Chondrocyte (in vitro differentiated cells): ENCODE data around the gene AMFR. TPM values are rescaled to one million over a fixed set of nuclear protein-coding genes. Genes with fewer than 3 reads are reported as not detected.
A peak's percentile ranks its signal among the peaks of the same experiment; 100 is the strongest.

ENCODE experiments used
- DNase-seq: peaks from one replicate; pipeline ENCODE4 v3.0.0; 2021; ENCODE audit warnings: mixed read lengths, low spot score
- H3K27ac Mint-ChIP-seq: one replicate; pipeline ENCODE4 v1.8.0; 2021; ENCODE audit warnings: mild to moderate bottlenecking, moderate library complexity, mixed read lengths; ENCODE audit not compliant: unreplicated experiment
- H3K27me3 Mint-ChIP-seq: 2 replicates; pipeline ENCODE4 v1.8.0; 2021; ENCODE audit warnings: low read depth, mixed read lengths
- H3K36me3 Mint-ChIP-seq: 2 replicates; pipeline ENCODE4 v1.8.0; 2021; ENCODE audit warnings: low read depth, mixed read lengths
- H3K4me1 Mint-ChIP-seq: 2 replicates; pipeline ENCODE4 v1.8.0; 2021; ENCODE audit warnings: low read depth, mild to moderate bottlenecking, mixed read lengths
- H3K4me3 Mint-ChIP-seq: one replicate; pipeline ENCODE4 v1.8.0; 2021; ENCODE audit warnings: mild to moderate bottlenecking, moderate library complexity, mixed read lengths; ENCODE audit not compliant: unreplicated experiment
- H3K9me3 Mint-ChIP-seq: 2 replicates; pipeline ENCODE4 v1.8.0; 2021; ENCODE audit warnings: low read depth, mixed read lengths
- CTCF ChIP-seq: fragments of 200-600 bp; sonication (generic); IDR thresholded peaks from 2 replicates; pipeline ENCODE4 v1.5.0; 2021; ENCODE audit warnings: antibody characterized with exemption, mild to moderate bottlenecking, moderate library complexity
- total RNA-seq: library from RNA; stranded (reverse); gene quantifications from 3 replicates; pipeline ENCODE4 v1.2.1, GENCODE V29; 2021

Gene AMFR
- total RNA-seq, 1 donor from 2014 or later, result 104 TPM

DNA sequence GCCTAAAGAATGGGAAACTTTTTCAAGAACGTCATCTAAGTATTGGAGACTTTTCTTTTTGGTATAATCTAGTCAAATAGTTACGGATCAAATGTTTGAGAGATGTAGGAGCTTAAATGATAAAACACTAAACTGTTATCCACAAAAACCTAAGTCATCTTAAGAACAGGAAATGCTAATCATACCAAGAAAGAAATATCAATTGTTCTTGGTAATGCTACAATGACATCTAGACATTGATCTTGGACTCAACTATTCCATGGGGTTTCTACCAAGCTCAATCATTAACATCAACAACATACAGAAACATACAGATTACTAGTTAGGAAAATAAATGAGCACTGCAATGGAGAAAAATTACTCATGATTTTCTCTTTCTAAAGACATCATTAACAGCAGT lies 21.9 kb upstream of the AMFR start:
- TF ChIP-seq CTCF, result no peak
- H3K27ac Mint-ChIP-seq, result peak overlapping the region; percentile 20
- no peak for DNase-seq
- no peaks in the 10 kb centered on the region for H3K27me3 Mint-ChIP-seq
- no peaks in the 10 kb centered on the region for H3K9me3 Mint-ChIP-seq
- H3K4me1 Mint-ChIP-seq, result peaks cover 37% of the 10 kb centered on the region
- H3K4me3 Mint-ChIP-seq, result no peak overlapping the region
- peaks cover 11% of the 10 kb centered on the region for H3K36me3 Mint-ChIP-seq

DNA sequence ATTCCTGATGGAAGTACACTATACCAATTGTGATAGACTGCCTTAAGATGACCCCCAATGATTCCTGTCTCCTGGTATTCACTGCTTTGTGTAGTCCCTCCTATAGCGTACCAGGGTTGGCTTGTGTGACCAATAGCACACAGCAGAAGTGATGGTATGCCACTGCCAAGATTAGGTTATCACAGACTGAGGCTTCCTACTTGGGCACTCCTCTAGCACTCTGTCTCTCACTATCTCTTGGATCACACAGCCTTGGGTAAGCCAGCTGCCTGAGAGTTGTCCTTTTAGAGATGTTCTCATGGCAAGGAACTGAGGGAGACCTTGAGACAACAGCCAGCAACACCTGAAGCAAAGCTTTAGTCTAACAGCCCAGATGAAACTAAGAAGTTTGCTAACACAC lies 12.7 kb upstream of the AMFR start:
- no peak for DNase-seq
- no peak for TF ChIP-seq CTCF
- H3K36me3 Mint-ChIP-seq, result peaks cover 29% of the 10 kb centered on the region
- H3K4me3 Mint-ChIP-seq, result no peak overlapping the region
- peaks cover 29% of the 10 kb centered on the region for H3K4me1 Mint-ChIP-seq
- H3K27ac Mint-ChIP-seq, result no peak overlapping the region
- no peaks in the 10 kb centered on the region for H3K9me3 Mint-ChIP-seq
- no peaks in the 10 kb centered on the region for H3K27me3 Mint-ChIP-seq

DNA sequence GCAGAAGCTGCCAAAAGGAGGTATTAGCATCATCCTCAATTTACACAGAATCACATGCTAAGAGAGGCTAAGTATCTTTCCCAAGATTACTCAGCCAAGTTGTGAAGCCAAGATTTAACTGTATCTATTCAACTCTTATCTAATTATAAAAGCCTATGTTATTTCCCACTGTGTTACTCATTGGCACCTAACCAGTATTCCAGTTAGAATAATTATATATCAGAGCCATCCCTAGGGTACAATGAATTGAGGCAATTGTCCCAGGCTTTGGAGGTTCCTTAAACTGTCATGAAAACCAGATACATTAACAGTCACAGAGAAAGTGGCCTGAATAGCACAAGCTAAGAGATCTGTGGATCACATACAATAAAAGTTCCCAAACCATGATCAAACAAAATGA lies 10.9 kb upstream of the AMFR start:
- Mint-ChIP-seq H3K4me3 (no peak overlapping the region), H3K36me3 (peaks cover 21% of the 10 kb centered on the region), H3K9me3 (no peaks in the 10 kb centered on the region), H3K27ac (no peak overlapping the region), H3K4me1 (peaks cover 20% of the 10 kb centered on the region), H3K27me3 (no peaks in the 10 kb centered on the region)
- DNase-seq, result no peak
- TF ChIP-seq CTCF, result no peak

GRCh38 chr16:56428091-56428490 lies 2.7 kb upstream of the AMFR start:
- peaks cover 7% of the 10 kb centered on the region for H3K36me3 Mint-ChIP-seq

GRCh38 chr16:56426585-56426984 lies 1.2 kb upstream of the AMFR start:
- peaks cover 33% of the 10 kb centered on the region for H3K4me1 Mint-ChIP-seq
- no peak for DNase-seq
- H3K27ac Mint-ChIP-seq, result no peak overlapping the region
- H3K4me3 Mint-ChIP-seq, result peak overlapping the region; percentile 5
- H3K27me3 Mint-ChIP-seq, result no peaks in the 10 kb centered on the region
- TF ChIP-seq CTCF, result no peak
- no peaks in the 10 kb centered on the region for H3K9me3 Mint-ChIP-seq
- peaks cover 5% of the 10 kb centered on the region for H3K36me3 Mint-ChIP-seq

More at GRCh38 chr16:56428091-56428490, 2.7 kb upstream of the AMFR start:
- H3K27me3 Mint-ChIP-seq, result no peaks in the 10 kb centered on the region
- DNase-seq, result no peak
- no peak overlapping the region for H3K4me3 Mint-ChIP-seq
- TF ChIP-seq CTCF, result no peak
- H3K4me1 Mint-ChIP-seq, result peaks cover 18% of the 10 kb centered on the region
- no peak overlapping the region for H3K27ac Mint-ChIP-seq
- no peaks in the 10 kb centered on the region for H3K9me3 Mint-ChIP-seq
